Measurements from ENCODE around the gene STAB1.

- TF ChIP-seq, protein P1, sequence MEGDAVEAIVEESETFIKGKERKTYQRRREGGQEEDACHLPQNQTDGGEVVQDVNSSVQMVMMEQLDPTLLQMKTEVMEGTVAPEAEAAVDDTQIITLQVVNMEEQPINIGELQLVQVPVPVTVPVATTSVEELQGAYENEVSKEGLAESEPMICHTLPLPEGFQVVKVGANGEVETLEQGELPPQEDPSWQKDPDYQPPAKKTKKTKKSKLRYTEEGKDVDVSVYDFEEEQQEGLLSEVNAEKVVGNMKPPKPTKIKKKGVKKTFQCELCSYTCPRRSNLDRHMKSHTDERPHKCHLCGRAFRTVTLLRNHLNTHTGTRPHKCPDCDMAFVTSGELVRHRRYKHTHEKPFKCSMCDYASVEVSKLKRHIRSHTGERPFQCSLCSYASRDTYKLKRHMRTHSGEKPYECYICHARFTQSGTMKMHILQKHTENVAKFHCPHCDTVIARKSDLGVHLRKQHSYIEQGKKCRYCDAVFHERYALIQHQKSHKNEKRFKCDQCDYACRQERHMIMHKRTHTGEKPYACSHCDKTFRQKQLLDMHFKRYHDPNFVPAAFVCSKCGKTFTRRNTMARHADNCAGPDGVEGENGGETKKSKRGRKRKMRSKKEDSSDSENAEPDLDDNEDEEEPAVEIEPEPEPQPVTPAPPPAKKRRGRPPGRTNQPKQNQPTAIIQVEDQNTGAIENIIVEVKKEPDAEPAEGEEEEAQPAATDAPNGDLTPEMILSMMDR (IDR thresholded peaks at IDR 0.05): peak; percentile 99
- no peak for TF ChIP-seq EZH2 (IDR thresholded peaks at IDR 0.05)
These were observed 48.3 kb upstream of the STAB1 start for GRCh38 chr3:52446631-52447511.

All from neural progenitor cell (in vitro differentiated cells).